Aorta (tissue), 4 donors: Measurements from ENCODE around the gene MAGED2. TPM values are rescaled to one million over a fixed set of nuclear protein-coding genes. Genes with fewer than 3 reads are reported as not detected.

Experiments used
- polyA plus RNA-seq, 2 donors: library from polyadenylated mRNA; stranded (reverse); fragments of 200-250 nt; gene quantifications; one replicate each; pipeline ENCODE4 v1.2.3, GENCODE V29; 2013
- total RNA-seq, 2 donors: library from RNA; stranded (reverse); fragmentation: NEBNext Ultra II Directional; extraction: Animal tissue kit (Norgen Biotek cat#: 25700); gene quantifications; one replicate each; pipeline ENCODE4 v1.2.1, GENCODE V29; 2021
- donor health status: healthy with polysubstance abuse.
- donor health status: Bipolar disorder and iron deficiency.
- donor health status: DM: no; HTN: no; CAD: no.
- donor health status: DM: yes; HTN: yes; CAD: no.

MAGED2 gene
- total and polyA plus RNA-seq, 4 donors = 80.1 to 247 (median 167) TPM

Other genes with a start within 250 kb of the MAGED2 start
- gene ITIH6, start 9.5 kb upstream of the MAGED2 start, total RNA-seq = not detected
- gene ITIH6, start 9.5 kb upstream of the MAGED2 start, polyA plus RNA-seq = not detected
- 10 to 100 TPM; 13.5 to 21.2 TPM for gene TRO, start 113.1 kb downstream of the MAGED2 start, total RNA-seq
- 10 to 100 TPM in 1 of 2 donors, 1 to 10 TPM in 1; 1.3 to 35.4 TPM for gene TRO, start 113.1 kb downstream of the MAGED2 start, polyA plus RNA-seq
- gene PFKFB1, start 186.4 kb downstream of the MAGED2 start, total RNA-seq = under 1 TPM; 0.30 to 0.39 TPM
- gene PFKFB1, start 186.4 kb downstream of the MAGED2 start, polyA plus RNA-seq = not detected
- 10 to 100 TPM in 1 of 2 donors, 1 to 10 TPM in 1; 9.9 to 10.1 TPM for gene APEX2, start 192.6 kb downstream of the MAGED2 start, total RNA-seq
- gene APEX2, start 192.6 kb downstream of the MAGED2 start, polyA plus RNA-seq = 1 to 10 TPM; 6.0 to 6.6 TPM
- 10 to 100 TPM in 1 of 2 donors, 1 to 10 TPM in 1; 2.5 to 10.4 TPM for gene ALAS2, start 223.2 kb downstream of the MAGED2 start, total RNA-seq
- not detected for gene ALAS2, start 223.2 kb downstream of the MAGED2 start, polyA plus RNA-seq